ENCODE measurements around the gene CXCR5.
A peak's percentile ranks its signal among the peaks of the same experiment; 100 is the strongest.
"Not testable (repeated sequence)": the region's sequence is repeated elsewhere in the genome, so short reads cannot be mapped to it uniquely, and the experiment has no call there.

The CXCR5 gene, protein sequence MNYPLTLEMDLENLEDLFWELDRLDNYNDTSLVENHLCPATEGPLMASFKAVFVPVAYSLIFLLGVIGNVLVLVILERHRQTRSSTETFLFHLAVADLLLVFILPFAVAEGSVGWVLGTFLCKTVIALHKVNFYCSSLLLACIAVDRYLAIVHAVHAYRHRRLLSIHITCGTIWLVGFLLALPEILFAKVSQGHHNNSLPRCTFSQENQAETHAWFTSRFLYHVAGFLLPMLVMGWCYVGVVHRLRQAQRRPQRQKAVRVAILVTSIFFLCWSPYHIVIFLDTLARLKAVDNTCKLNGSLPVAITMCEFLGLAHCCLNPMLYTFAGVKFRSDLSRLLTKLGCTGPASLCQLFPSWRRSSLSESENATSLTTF

DNA sequence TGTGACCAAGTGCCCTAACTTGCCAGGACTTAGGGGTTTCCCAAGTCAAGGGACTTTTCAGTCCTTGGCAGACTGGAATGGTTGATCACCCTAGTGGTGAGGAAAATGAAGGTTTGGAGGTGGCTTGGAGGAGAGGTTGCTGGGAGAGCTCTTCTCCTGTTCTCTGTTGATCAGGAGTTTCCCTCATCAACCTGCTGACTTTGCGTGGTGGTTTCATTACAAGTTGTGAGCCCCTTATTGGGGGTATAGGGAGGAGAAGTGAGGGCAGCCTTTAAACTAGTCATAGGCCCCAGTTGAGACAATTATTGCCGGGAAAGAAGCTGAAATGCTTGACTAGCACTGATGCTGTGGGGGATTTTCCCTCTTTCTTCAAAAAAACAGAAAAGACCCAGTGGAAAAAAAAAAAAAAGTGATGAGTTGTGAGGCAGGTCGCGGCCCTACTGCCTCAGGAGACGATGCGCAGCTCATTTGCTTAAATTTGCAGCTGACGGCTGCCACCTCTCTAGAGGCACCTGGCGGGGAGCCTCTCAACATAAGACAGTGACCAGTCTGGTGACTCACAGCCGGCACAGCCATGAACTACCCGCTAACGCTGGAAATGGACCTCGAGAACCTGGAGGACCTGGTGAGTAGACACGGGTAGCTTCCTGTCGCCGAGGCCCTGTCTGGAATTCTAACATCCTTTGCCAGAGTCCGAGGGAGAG, at the start of gene CXCR5:
Gene CXCR5 (plus strand): TSS at position 525 of the 704 bp plus-strand sequence. CDS start 50 bp downstream, at position 575.
- no peak for DNase-seq (ENCODE audit: low read depth)

- DNase-seq (ENCODE audit: low read depth), result no peak
Measured at GRCh38 chr11:118834427-118835028, 49.2 kb upstream of the CXCR5 start.

- no peak for DNase-seq (ENCODE audit: low read depth)
Measured at GRCh38 chr11:118837868-118838267, 45.8 kb upstream of the CXCR5 start.

- no peak for DNase-seq (ENCODE audit: low read depth)
Measured at GRCh38 chr11:118838905-118839553, 44.7 kb upstream of the CXCR5 start.

- peak; percentile 8 for DNase-seq (ENCODE audit: low read depth)
Measured at GRCh38 chr11:118841469-118842242, 42.0 kb upstream of the CXCR5 start.

DNA sequence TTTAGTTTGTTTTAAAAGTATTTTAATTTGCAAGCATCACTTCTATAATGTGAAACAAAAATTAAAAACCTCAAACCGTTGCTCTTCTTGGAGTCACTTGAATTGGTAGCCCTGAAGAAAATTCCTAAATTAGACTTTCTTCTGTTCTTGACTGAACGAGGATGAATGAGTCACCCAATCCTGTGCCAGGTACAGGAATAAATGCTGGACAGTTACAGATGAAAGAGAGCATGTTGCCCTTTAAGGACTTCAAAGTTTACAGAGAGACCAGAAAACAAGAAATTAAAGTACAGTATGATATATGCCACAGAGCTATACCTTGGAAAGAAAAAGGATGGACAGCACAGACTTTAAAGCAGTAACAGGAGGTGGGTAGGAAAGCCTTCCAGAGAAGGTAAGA, 41.3 kb upstream of the CXCR5 start:
- DNase-seq (ENCODE audit: low read depth), result no peak

- DNase-seq (ENCODE audit: low read depth), result not testable (repeated sequence)
Measured at GRCh38 chr11:118842843-118843242, 40.8 kb upstream of the CXCR5 start.

DNA sequence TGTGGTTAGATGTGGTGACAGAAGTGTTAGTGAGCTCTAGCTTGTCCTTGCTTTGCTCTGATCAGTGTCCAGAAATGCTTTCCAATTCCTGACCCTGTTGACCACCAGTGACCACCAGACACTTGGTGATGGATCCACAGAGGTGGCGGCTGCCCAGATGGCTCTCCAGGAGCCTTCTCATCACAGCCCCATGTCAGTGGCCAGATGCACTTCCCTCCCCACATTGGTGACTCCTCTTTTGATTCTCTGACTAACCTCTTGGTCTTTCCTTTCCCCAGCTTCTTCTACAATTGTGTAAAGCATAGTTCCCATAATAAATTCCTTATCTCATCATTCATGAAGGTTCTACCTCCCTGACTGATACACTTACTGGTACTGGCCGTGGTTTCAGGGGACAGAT, 40.1 kb upstream of the CXCR5 start:
- DNase-seq (ENCODE audit: low read depth), result no peak

DNA sequence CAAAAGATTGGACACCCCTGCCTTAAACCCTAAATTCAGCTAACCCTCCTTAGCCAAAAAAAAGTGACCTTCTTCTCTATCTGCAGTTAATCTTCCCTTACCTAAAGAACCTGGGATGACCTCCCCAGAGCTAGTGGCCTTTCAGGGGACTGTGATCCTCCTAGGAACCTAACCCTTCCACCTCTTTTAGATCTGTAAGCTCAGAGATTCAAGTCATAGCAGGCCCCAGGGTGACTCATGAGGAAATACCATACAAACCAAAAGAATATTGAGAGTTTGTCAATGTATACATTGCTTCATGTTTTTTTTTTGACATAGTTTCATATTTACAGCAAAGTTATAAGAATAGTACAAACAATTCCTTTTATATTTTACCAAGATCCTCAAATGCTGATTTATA, 38.3 kb upstream of the CXCR5 start:
- no peak for DNase-seq (ENCODE audit: low read depth)

DNA sequence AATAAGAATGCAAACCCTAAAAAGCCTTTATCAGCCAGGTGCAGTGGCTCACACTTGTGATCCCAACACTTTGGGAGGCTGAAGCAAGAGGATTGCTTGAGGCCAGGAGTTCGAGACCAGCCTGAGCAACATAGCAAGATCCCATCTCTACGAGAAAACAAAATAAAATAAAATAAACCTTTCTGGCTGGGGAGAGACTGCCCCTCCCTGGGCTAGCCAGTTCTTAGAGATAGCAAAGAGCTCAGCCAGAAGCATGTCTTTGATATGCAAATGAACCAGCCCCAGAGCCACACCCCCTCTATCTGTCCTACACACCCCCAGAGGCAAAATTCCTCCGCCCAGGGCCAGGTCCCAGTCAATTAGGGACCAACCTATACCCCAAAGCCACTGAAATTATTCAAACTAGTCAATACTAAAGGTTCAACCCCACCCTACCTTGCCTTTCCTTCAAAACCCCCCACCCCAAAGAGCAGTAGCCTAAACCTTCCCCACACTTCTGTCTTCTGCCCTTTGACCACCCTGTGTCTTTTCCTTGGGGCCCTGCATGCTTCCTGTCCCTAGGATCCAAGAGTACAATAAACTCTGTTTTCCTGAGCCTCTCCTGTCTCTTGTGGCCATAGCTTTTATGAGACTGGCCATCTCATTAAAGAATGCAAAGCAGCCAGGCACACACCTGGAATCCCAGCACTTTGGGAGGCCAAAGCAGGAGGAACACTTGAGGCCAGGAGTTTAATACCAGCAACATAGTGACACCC, 37.3 kb upstream of the CXCR5 start:
- DNase-seq (ENCODE audit: low read depth), result no peak

GRCh38 chr11:118849825-118850224, 33.9 kb upstream of the CXCR5 start:
- DNase-seq (ENCODE audit: low read depth), result no peak

- DNase-seq (ENCODE audit: low read depth), result no peak
Measured at GRCh38 chr11:118851970-118852369, 31.7 kb upstream of the CXCR5 start.

- no peak for DNase-seq (ENCODE audit: low read depth)
Measured at GRCh38 chr11:118853678-118854077, 30.0 kb upstream of the CXCR5 start.

DNA sequence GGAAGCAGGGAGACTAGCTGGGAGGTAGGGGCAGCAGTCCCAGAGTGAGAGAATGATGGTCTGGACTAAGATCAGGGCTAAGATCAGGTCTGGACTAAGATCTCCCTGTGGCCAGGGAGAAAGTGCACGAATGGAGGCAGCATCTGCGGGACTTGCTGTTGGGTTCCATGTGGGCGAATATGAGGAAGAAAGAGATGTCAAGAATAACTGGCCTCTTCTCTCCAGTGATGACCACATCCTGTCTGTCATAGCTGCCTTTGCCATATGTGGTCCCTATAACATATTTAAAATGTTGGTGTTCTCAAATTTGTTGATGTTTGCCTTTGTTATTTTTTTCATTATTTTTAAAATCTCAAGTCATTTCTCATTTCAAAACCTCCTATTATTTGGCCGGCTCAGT, 27.4 kb upstream of the CXCR5 start:
- no peak for DNase-seq (ENCODE audit: low read depth)

GRCh38 chr11:118857385-118857784, 26.3 kb upstream of the CXCR5 start:
- no peak for DNase-seq (ENCODE audit: low read depth)

- DNase-seq (ENCODE audit: low read depth), result no peak
Measured at GRCh38 chr11:118859973-118860372, 23.7 kb upstream of the CXCR5 start.

GRCh38 chr11:118868659-118869058, 15.0 kb upstream of the CXCR5 start:
- DNase-seq (ENCODE audit: low read depth), result no peak

DNA sequence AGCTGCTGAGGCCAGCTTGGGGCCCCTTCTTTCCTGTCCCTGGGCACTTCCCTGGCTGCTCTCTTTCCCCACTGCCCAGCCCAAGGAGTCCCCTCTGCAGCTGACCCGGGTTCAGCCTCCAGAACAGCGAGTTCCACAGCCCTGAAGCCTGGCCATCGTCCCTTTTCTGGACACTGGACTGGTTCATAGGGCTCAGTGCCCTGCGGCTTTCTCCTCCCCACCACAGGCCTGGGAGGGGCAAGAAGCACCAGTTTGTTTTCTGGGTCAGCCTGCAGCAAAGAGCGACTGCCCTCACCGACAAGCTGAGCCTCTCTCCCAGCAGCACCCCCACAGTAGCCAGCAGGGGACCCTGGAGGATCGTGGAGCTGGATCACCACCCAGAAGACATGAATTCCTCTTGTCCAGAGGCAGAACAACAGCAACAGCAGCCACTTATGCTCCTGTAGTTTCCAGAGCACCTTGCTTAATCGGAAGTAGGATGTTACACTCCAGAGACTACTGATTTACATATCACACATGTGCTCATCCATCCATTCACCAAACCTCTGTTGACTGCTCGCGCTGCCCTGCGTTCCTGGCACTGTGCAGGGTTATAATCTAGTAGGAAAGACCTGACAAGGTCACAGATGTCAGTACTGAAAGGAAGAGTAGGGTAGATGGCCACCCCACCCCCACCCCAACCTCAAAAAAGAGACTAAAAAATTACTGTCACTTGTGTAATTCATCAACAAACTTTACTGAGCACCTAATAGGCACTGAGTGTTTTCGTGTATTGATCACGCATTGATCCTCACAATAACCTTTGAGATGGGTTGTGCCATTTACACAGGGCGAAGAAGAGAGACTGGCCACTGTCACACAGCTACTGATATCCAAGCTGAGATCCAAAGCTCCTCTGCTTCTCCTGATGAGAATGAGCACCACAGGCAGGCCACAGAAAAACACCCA, 13.0 kb upstream of the CXCR5 start:
- no peak for DNase-seq (ENCODE audit: low read depth)

DNA sequence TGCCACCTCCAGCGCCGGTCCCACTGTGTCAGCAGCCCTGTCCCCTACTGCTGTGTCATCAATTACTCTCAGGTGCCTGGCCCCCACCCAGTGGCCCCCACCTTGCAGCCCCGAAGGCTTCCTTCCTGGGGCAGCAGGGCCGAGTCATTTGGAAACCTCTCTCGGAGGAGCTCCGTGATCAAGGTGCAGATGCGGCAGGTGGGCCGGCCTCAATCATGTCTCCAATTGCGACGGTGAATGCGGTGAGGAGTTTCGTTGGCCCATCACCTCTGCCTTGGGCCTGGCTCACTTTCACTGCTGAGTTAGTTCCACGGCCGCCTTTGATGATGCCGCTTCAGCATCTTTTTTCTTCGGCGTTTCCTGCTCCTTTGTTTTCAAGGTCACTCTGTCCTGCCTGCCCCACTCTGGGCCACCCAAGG, 11.3 kb upstream of the CXCR5 start:
- DNase-seq (ENCODE audit: low read depth), result no peak

DNA sequence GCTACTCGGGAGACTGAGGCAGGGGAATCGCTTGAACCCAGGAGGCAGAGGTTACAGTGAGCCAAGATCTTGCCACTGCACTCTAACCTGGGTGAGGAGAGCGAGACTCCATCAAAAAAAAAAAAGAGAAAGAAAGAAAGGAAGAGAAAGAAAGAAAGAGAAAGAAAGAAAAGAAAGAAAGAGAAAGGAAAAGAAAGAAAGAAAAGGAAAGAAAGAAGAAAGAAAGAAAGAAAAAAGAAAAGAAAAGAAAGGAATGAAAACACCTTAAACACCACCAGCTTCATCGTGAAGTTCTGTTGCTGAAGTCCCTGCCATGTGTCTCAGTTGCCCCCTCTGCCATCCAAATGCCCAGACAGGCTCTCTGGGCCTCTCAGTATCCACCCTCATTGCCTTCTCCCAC, 9.9 kb upstream of the CXCR5 start:
- no peak for DNase-seq (ENCODE audit: low read depth)
